Urothelium cell line (cell line): ENCODE results near the gene METRN.

Source experiments
- DNase-seq: peaks from one replicate; pipeline ENCODE4 v3.0.0; 2011; ENCODE audit warnings: low spot score, mixed read lengths
- FAIRE-seq: peaks from 2 replicates; lab custom pipeline; 2011; peaks lifted over from hg19 to GRCh38; lab: Jason Lieb, UNC

METRN gene

GRCh38 chr16:707062-707538 is 7.8 kb upstream of the METRN start:
- FAIRE-seq, result no peak

GRCh38 chr16:708019-708418 is 6.9 kb upstream of the METRN start:
- FAIRE-seq (no peak), DNase-seq (no peak)

More at GRCh38 chr16:707062-707538, 7.8 kb upstream of the METRN start:
- DNase-seq, result no peak

- DNase-seq (no peak), FAIRE-seq (no peak)
Observed at GRCh38 chr16:708959-709358, 6.0 kb upstream of the METRN start.

- peak; percentile 94 for DNase-seq
- peak; percentile 76 for FAIRE-seq
Observed at GRCh38 chr16:709566-710499, 5.1 kb upstream of the METRN start.

- DNase-seq, result no peak
- no peak for FAIRE-seq
Observed at GRCh38 chr16:710500-711075, 4.3 kb upstream of the METRN start.

GRCh38 chr16:711084-711483 is 3.8 kb upstream of the METRN start:
- FAIRE-seq (no peak), DNase-seq (no peak)

GRCh38 chr16:711548-712320 is 3.2 kb upstream of the METRN start:
- FAIRE-seq, result no peak
- peak; percentile 73 for DNase-seq

- FAIRE-seq (peak; percentile 93), DNase-seq (peak; percentile 81)
Observed at GRCh38 chr16:712740-713250, 2.1 kb upstream of the METRN start.

GRCh38 chr16:714079-714478 is 839 bp upstream of the METRN start:
- no peak for FAIRE-seq
- DNase-seq, result no peak

GRCh38 chr16:715477-716199 is 720 bp downstream of the METRN start:
- DNase-seq, result no peak
- no peak for FAIRE-seq

- no peak for FAIRE-seq
- DNase-seq, result no peak
Observed at GRCh38 chr16:716200-716568, 1.3 kb downstream of the METRN start.

- FAIRE-seq (no peak), DNase-seq (no peak)
Observed at GRCh38 chr16:716768-717325, 1.9 kb downstream of the METRN start.

- DNase-seq, result no peak
Observed at GRCh38 chr16:717450-718245, 2.7 kb downstream of the METRN start.

GRCh38 chr16:718389-718788 is 3.5 kb downstream of the METRN start:
- no peak for DNase-seq
- no peak for FAIRE-seq

More at GRCh38 chr16:717450-718245, 2.7 kb downstream of the METRN start:
- FAIRE-seq, result no peak

- DNase-seq (no peak), FAIRE-seq (no peak)
Observed at GRCh38 chr16:718922-719321, 4.0 kb downstream of the METRN start.

GRCh38 chr16:719815-720446 is 5.0 kb downstream of the METRN start:
- FAIRE-seq (no peak), DNase-seq (no peak)

GRCh38 chr16:720447-720989 is 5.6 kb downstream of the METRN start:
- DNase-seq (no peak), FAIRE-seq (no peak)

- DNase-seq, result peak; percentile 93
- peak; percentile 91 for FAIRE-seq
Observed at GRCh38 chr16:720990-721764, 6.3 kb downstream of the METRN start, which contains the start of gene ANTKMT. ANTKMT (plus strand) TSS chr16:721146; CDS start chr16:721275, 129 bp downstream.
